ENCODE data around the gene ATG16L2.
"Not testable (repeated sequence)": the region's sequence is repeated elsewhere in the genome, so short reads cannot be mapped to it uniquely, and the experiment has no call there.

The ATG16L2 gene

GRCh38 chr11:72807792-72808191, 6.4 kb upstream of the ATG16L2 start:
- no peaks in the 10 kb centered on the region for H3K27me3 ChIP-seq
- TF ChIP-seq CTCF (IDR thresholded peaks at IDR 0.05; ENCODE audit: low read depth, low read length) = no peak
- H3K4me1 ChIP-seq = no peaks in the 10 kb centered on the region
- no peak for DNase-seq
- H3K4me3 ChIP-seq (ENCODE audit: low read depth, low read length) = no peak overlapping the region
- H3K9me3 ChIP-seq = no peaks in the 10 kb centered on the region
- no peaks in the 10 kb centered on the region for H3K36me3 ChIP-seq

DNA sequence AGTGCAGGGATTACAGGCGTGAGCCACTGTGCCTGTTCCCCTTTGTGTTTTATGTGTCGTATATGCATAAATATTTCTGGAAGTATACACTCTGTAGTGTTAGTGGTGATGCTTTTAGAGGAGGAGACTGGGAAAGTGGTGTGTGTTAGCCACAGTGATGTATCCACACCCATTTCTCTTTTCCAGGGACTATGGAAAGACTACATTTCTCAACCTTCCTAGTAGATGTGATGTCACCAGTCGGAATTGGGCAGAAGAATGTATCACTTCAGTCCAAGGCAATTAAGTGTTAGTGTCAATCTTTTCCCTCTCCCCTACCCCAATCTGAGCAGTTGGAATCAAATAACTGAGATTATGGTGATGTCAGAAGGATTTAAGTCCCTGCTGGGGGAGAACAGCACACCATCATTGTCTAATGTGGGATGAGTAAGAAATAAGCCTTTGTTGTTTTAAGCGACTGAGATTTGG, 5.8 kb upstream of the ATG16L2 start:
- Histone ChIP-seq H3K9me3 (no peaks in the 10 kb centered on the region), H3K4me1 (no peaks in the 10 kb centered on the region; the same call in 1 of the 2 replicates), H3K36me3 (no peaks in the 10 kb centered on the region), H3K27me3 (no peaks in the 10 kb centered on the region), H3K4me3 (ENCODE audit: low read depth, low read length) (no peak overlapping the region)
- DNase-seq = no peak
- no peak for TF ChIP-seq CTCF (IDR thresholded peaks at IDR 0.05; ENCODE audit: low read depth, low read length)

DNA sequence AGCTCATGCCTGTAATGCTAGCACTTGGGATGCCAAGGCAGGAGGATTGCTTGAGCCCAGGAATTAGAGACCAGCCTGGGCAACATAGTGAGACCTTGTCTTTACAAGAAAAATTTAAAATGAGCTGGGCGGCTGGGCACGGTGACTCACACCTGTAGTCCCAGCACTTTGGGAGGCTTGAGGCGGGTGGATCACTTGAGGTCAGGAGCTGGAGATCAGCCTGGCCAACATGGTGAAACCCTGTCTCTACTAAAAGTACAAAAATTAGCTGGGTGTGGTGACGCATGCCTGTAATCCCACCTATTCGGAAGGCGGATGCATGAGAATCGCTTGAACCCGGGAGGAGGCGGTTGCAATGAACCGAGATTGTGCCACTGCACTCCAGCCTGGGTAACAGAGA, 2.5 kb upstream of the ATG16L2 start:
- not testable (repeated sequence) for H3K27me3 ChIP-seq; H3K4me1 ChIP-seq; DNase-seq; H3K9me3 ChIP-seq; H3K4me3 ChIP-seq (ENCODE audit: low read depth, low read length); H3K36me3 ChIP-seq

DNA sequence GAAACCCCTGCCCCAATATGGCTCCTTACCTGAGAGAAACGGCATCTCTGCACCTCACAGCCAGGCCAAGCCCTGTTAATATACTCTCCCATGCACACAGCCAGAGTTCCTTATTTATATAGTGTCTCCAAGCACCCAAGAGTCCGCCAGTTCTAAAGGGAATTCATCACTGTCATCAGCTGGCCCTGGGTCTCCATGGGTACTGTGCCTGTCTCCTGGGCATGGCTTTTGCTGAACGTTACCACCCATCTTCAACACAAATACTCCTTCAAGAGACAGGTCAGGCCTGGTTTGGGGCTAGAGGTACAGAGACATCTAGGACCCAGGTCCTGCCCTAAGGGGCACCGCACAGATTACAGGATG, 1.6 kb upstream of the ATG16L2 start:
- H3K9me3 ChIP-seq = no peaks in the 10 kb centered on the region
- H3K27me3 ChIP-seq = no peaks in the 10 kb centered on the region
- H3K36me3 ChIP-seq = no peaks in the 10 kb centered on the region
- H3K4me1 ChIP-seq = peaks cover 10% of the 10 kb centered on the region
- peak overlapping the region; percentile 88 for H3K4me3 ChIP-seq (ENCODE audit: low read depth, low read length)
- no peak for DNase-seq
- TF ChIP-seq CTCF (IDR thresholded peaks at IDR 0.05; ENCODE audit: low read depth, low read length) = no peak

- TF ChIP-seq CTCF (IDR thresholded peaks at IDR 0.05; ENCODE audit: low read depth, low read length) = peak; percentile 77
- DNase-seq = peak; percentile 70
- peak overlapping the region; percentile 88 for H3K4me3 ChIP-seq (ENCODE audit: low read depth, low read length)
- no peaks in the 10 kb centered on the region for H3K9me3 ChIP-seq
- no peaks in the 10 kb centered on the region for H3K36me3 ChIP-seq
- no peaks in the 10 kb centered on the region for H3K27me3 ChIP-seq
- peaks cover 10% of the 10 kb centered on the region for H3K4me1 ChIP-seq
Observed at GRCh38 chr11:72812967-72813739, 1.1 kb upstream of the ATG16L2 start.

DNA sequence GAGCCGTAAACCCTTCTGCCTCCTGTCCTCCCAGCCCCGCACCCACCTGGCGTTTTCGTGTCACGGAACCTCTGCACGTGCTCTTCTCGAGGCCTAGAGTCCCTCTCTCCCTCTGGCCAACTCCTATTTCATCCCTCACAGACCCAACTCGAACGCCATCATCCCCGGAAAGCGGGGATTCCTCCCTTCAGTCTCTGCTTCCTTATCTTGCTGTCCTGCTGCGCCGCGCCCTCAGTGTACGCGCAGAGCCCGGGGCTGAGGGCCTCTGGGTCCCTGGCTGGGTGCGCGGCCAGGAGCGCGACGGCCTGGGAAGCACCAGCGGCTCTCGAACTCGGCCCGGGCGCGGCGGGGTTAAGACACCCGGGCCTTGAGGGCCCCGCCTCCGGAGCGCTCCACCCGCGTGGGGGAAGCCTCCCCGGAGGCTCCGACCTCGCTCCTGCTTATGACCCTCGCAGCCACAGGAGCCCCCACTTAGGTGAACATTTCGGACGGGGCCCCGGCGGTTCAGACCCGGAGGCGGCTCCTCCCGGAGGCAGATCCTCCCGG, 398 bp upstream of the ATG16L2 start:
- peak overlapping the region; percentile 88 for H3K4me3 ChIP-seq (ENCODE audit: low read depth, low read length)
- peak; percentile 86 for DNase-seq
- no peaks in the 10 kb centered on the region for H3K27me3 ChIP-seq
- no peaks in the 10 kb centered on the region for H3K36me3 ChIP-seq
- peaks cover 10% of the 10 kb centered on the region for H3K4me1 ChIP-seq
- no peak for TF ChIP-seq CTCF (IDR thresholded peaks at IDR 0.05; ENCODE audit: low read depth, low read length)
- H3K9me3 ChIP-seq = no peaks in the 10 kb centered on the region
